ENCODE measurements around the gene MS4A15.
"Not testable (repeated sequence)": the region's sequence is repeated elsewhere in the genome, so short reads cannot be mapped to it uniquely, and the experiment has no call there.

- not testable (repeated sequence) for TF ChIP-seq CTCF, EP300, POLR2AphosphoS5 (IDR thresholded peaks at IDR 0.05)
Measured at GRCh38 chr11:60758671-60759070, 2.0 kb downstream of the MS4A15 start.

Measured in sigmoid colon (tissue), 4 donors.